SK-N-SH treated with all-trans-retinoic acid at 6 μM for 48 hours (cell line): ENCODE data around the gene UNC5C.

Experiments
- ATAC-seq: fragments of 200-7000 bp; cut with Tn5 transposase; 3 replicates; pipeline ENCODE4 v1.9.1; 2020; ENCODE audit warnings: mild to moderate bottlenecking, moderate library complexity
- ARNTL ChIP-seq: fragments of 450-650 bp; formaldehyde crosslinking; IDR thresholded peaks from 2 replicates; pipeline ENCODE4 v1.5.0; 2020; ENCODE audit warnings: low read depth, mild to moderate bottlenecking, moderate library complexity, borderline replicate concordance
- BACH2 ChIP-seq: fragments of 250-450 bp; sonication (Bioruptor Pico); IDR thresholded peaks from 2 replicates; pipeline ENCODE4 v1.9.0; 2021; ENCODE audit warnings: mild to moderate bottlenecking, borderline replicate concordance
- CSRNP3 ChIP-seq: fragments of 250-450 bp; sonication (Bioruptor Pico); IDR thresholded peaks from 2 replicates; pipeline ENCODE4 v1.5.1; 2021; ENCODE audit warnings: mild to moderate bottlenecking, moderate library complexity
- GLIS3 ChIP-seq: fragments of 250-450 bp; sonication (Bioruptor Pico); IDR thresholded peaks from 2 replicates; pipeline ENCODE4 v1.5.0; 2020; ENCODE audit warnings: mild to moderate bottlenecking, moderate library complexity
- OSR1 ChIP-seq: fragments of 250-450 bp; sonication (Bioruptor Pico); IDR thresholded peaks from 2 replicates; pipeline ENCODE4 v1.8.0; 2022; ENCODE audit warnings: moderate library complexity, mild to moderate bottlenecking, inconsistent platforms
- PATZ1 ChIP-seq: fragments of 250-450 bp; sonication (Bioruptor Pico); IDR thresholded peaks from 2 replicates; pipeline ENCODE4 v1.8.0; 2020; ENCODE audit warnings: mild to moderate bottlenecking, moderate library complexity, borderline replicate concordance
- POU6F1 ChIP-seq: fragments of 250-450 bp; sonication (Bioruptor Pico); IDR thresholded peaks from 2 replicates; pipeline ENCODE4 v1.8.0; 2021; ENCODE audit warnings: low read depth, mild to moderate bottlenecking, moderate library complexity, borderline replicate concordance
- PPARA ChIP-seq: fragments of 250-450 bp; sonication (Bioruptor Pico); IDR thresholded peaks from 2 replicates; pipeline ENCODE4 v1.5.0; 2020; ENCODE audit warnings: mild to moderate bottlenecking, borderline replicate concordance
- RARB ChIP-seq: fragments of 250-450 bp; sonication (Bioruptor Pico); IDR thresholded peaks from 2 replicates; pipeline ENCODE4 v1.8.0; 2021; ENCODE audit warnings: mild to moderate bottlenecking, moderate library complexity
- SNAI2 ChIP-seq: fragments of 250-450 bp; sonication (Bioruptor Pico); IDR thresholded peaks from 2 replicates; pipeline ENCODE4 v1.5.0; 2020; ENCODE audit warnings: mild to moderate bottlenecking, moderate library complexity
- TCF4 ChIP-seq: fragments of 250-450 bp; sonication (Bioruptor Pico); IDR thresholded peaks from 2 replicates; pipeline ENCODE4 v1.8.0; 2021; ENCODE audit warnings: mild to moderate bottlenecking, moderate library complexity, borderline replicate concordance
- TOX ChIP-seq: fragments of 250-450 bp; sonication (Bioruptor Pico); IDR thresholded peaks from 2 replicates; pipeline ENCODE4 v1.8.0; 2021; ENCODE audit warnings: mild to moderate bottlenecking, moderate library complexity, borderline replicate concordance
- TSHZ2 ChIP-seq: fragments of 250-450 bp; sonication (Bioruptor Pico); IDR thresholded peaks from 2 replicates; pipeline ENCODE4 v1.5.0; 2020; ENCODE audit warnings: mild to moderate bottlenecking, moderate library complexity
- ZC3H10 ChIP-seq: fragments of 250-450 bp; sonication (Bioruptor Pico); IDR thresholded peaks from 2 replicates; pipeline ENCODE4 v1.5.1; 2021; ENCODE audit warnings: mild to moderate bottlenecking, moderate library complexity
- ZFP3 ChIP-seq: fragments of 250-450 bp; sonication (Bioruptor Pico); IDR thresholded peaks from 2 replicates; pipeline ENCODE4 v1.5.0; 2020; ENCODE audit warnings: mild to moderate bottlenecking, moderate library complexity
- ZFP30 ChIP-seq: fragments of 450-650 bp; formaldehyde crosslinking; IDR thresholded peaks from 2 replicates; pipeline ENCODE4 v1.5.0; 2022; ENCODE audit warnings: mild to moderate bottlenecking, moderate library complexity
- ZNF565 ChIP-seq: fragments of 450-650 bp; formaldehyde crosslinking; conservative IDR thresholded peaks from 2 replicates; pipeline ENCODE4 v1.5.0; 2020; ENCODE audit warnings: low read depth, mild to moderate bottlenecking, moderate library complexity
- ZNF70 ChIP-seq: fragments of 450-650 bp; formaldehyde crosslinking; IDR thresholded peaks from 2 replicates; pipeline ENCODE4 v1.5.0; 2020; ENCODE audit warnings: mild to moderate bottlenecking, moderate library complexity

The UNC5C gene

GRCh38 chr4:95417531-95417930, 131.2 kb downstream of the UNC5C start (continued):
- no peak for TF ChIP-seq PATZ1 (CRISPR knock-in tag)
- no peak for TF ChIP-seq SNAI2 (CRISPR knock-in tag)
- no peak for TF ChIP-seq ZFP30
- TF ChIP-seq ARNTL (CRISPR knock-in tag) = no peak

GRCh38 chr4:95415346-95415771, 133.4 kb downstream of the UNC5C start:
- ATAC-seq = no peak
- TF ChIP-seq OSR1 (CRISPR knock-in tag) (no peak), PPARA (CRISPR knock-in tag) (no peak), TCF4 (no peak), POU6F1 (CRISPR knock-in tag) (no peak)

GRCh38 chr4:95411371-95412088, 137.2 kb downstream of the UNC5C start:
- TF ChIP-seq OSR1 (CRISPR knock-in tag) (no peak), ZFP3 (CRISPR knock-in tag) (no peak), PATZ1 (CRISPR knock-in tag) (no peak), ZNF70 (no peak), CSRNP3 (CRISPR knock-in tag) (no peak), TSHZ2 (CRISPR knock-in tag) (no peak), ZFP30 (no peak), GLIS3 (CRISPR knock-in tag) (no peak), RARB (CRISPR knock-in tag) (no peak), ZNF565 (CRISPR knock-in tag) (no peak), TOX (CRISPR knock-in tag) (no peak), ZC3H10 (CRISPR knock-in tag) (no peak), BACH2 (no peak)
- no peak; the same call in 2 of the 3 replicates for ATAC-seq

- ATAC-seq = no peak
- TF ChIP-seq TSHZ2 (CRISPR knock-in tag) (no peak), ZFP3 (CRISPR knock-in tag) (no peak), OSR1 (CRISPR knock-in tag) (no peak), PPARA (CRISPR knock-in tag) (no peak), CSRNP3 (CRISPR knock-in tag) (no peak)
Measured at GRCh38 chr4:95410387-95410977, 138.3 kb downstream of the UNC5C start.
